SU-DHL-6 (cell line): Measurements from ENCODE around the gene RGL1.

Source experiments
- EZH2phosphoT487 ChIP-seq: fragments of 200-600 bp; sonication (generic), shearing (Covaris generic); conservative IDR thresholded peaks from 2 replicates; pipeline ENCODE4 v1.6.1; 2018; ENCODE audit warnings: mild to moderate bottlenecking, antibody characterized with exemption, low read length, moderate library complexity, mixed read lengths
- TF ChIP-seq, protein P1 (sequence below): fragments of 200-600 bp; sonication (generic); IDR thresholded peaks from one replicate; pipeline ENCODE4 v1.5.1; 2017; ENCODE audit warnings: antibody characterized with exemption, mild to moderate bottlenecking, low read length, moderate library complexity; ENCODE audit not compliant: insufficient read depth, poor library complexity, severe bottlenecking

DNA sequence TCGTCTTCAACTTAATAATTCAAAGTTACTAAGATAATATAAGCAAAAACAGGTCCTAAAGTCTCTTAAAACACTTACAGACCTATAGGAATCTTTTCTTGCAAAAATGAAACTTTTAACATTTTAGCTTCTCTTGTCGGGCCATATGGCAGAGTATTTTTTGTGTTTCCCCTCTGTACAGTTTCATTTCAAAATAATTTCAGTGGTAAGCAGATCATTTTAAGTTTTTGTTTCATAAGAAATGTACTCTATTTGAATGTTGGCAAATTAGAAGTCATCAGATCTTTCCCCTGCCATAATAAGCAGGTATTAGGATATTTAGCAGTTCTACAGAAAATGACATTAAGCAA lies 37.9 kb downstream of the RGL1 start:
- TF ChIP-seq, protein P1, sequence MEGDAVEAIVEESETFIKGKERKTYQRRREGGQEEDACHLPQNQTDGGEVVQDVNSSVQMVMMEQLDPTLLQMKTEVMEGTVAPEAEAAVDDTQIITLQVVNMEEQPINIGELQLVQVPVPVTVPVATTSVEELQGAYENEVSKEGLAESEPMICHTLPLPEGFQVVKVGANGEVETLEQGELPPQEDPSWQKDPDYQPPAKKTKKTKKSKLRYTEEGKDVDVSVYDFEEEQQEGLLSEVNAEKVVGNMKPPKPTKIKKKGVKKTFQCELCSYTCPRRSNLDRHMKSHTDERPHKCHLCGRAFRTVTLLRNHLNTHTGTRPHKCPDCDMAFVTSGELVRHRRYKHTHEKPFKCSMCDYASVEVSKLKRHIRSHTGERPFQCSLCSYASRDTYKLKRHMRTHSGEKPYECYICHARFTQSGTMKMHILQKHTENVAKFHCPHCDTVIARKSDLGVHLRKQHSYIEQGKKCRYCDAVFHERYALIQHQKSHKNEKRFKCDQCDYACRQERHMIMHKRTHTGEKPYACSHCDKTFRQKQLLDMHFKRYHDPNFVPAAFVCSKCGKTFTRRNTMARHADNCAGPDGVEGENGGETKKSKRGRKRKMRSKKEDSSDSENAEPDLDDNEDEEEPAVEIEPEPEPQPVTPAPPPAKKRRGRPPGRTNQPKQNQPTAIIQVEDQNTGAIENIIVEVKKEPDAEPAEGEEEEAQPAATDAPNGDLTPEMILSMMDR: no peak
- TF ChIP-seq EZH2phosphoT487: no peak
